KOPT-K1 (cell line): ENCODE results near the gene RAX.

Source experiments
- H3K27ac ChIP-seq: fragments of 200-600 bp; sonication (generic); 2 replicates; pipeline ENCODE4 v1.5.1; 2016; ENCODE audit warnings: antibody characterized with exemption, mild to moderate bottlenecking, low read depth, low read length; ENCODE audit not compliant: poor library complexity, severe bottlenecking
- H3K36me3 ChIP-seq: fragments of 200-600 bp; sonication (generic); 2 replicates; pipeline ENCODE4 v1.5.1; 2017; ENCODE audit warnings: antibody characterized with exemption, mild to moderate bottlenecking, low read length, moderate library complexity; ENCODE audit not compliant: insufficient read depth
- H3K9me3 ChIP-seq: fragments of 200-600 bp; sonication (generic); 2 replicates; pipeline ENCODE4 v1.5.1; 2017; ENCODE audit warnings: antibody characterized with exemption, low read length, mild to moderate bottlenecking; ENCODE audit not compliant: insufficient read depth, poor library complexity, severe bottlenecking

Gene RAX

GRCh38 chr18:59279722-59280121, 6.5 kb upstream of the RAX start:
- Histone ChIP-seq H3K27ac (no peak overlapping the region), H3K9me3 (peaks cover under 1% of the 10 kb centered on the region), H3K36me3 (no peaks in the 10 kb centered on the region)

GRCh38 chr18:59279193-59279592, 5.9 kb upstream of the RAX start:
- peaks cover 6% of the 10 kb centered on the region for H3K9me3 ChIP-seq
- no peaks in the 10 kb centered on the region for H3K36me3 ChIP-seq
- no peak overlapping the region for H3K27ac ChIP-seq

GRCh38 chr18:59278793-59279192, 5.5 kb upstream of the RAX start:
- no peaks in the 10 kb centered on the region for H3K36me3 ChIP-seq
- H3K27ac ChIP-seq: no peak overlapping the region
- peaks cover 8% of the 10 kb centered on the region for H3K9me3 ChIP-seq

GRCh38 chr18:59276047-59276446, 2.8 kb upstream of the RAX start:
- H3K36me3 ChIP-seq: no peaks in the 10 kb centered on the region
- no peak overlapping the region for H3K27ac ChIP-seq
- peaks cover 26% of the 10 kb centered on the region for H3K9me3 ChIP-seq

GRCh38 chr18:59275406-59275949, 2.2 kb upstream of the RAX start:
- Histone ChIP-seq H3K36me3 (no peaks in the 10 kb centered on the region), H3K9me3 (peaks cover 26% of the 10 kb centered on the region), H3K27ac (no peak overlapping the region)

- Histone ChIP-seq H3K27ac (no peak overlapping the region), H3K36me3 (no peaks in the 10 kb centered on the region), H3K9me3 (peaks cover 26% of the 10 kb centered on the region)
Measured at GRCh38 chr18:59274533-59274928, 1.3 kb upstream of the RAX start.

GRCh38 chr18:59273759-59274532, 692 bp upstream of the RAX start:
- no peak overlapping the region for H3K27ac ChIP-seq
- no peaks in the 10 kb centered on the region for H3K36me3 ChIP-seq
- peaks cover 26% of the 10 kb centered on the region for H3K9me3 ChIP-seq

GRCh38 chr18:59272221-59272888, 899 bp downstream of the RAX start:
- Histone ChIP-seq H3K9me3 (peaks cover 26% of the 10 kb centered on the region), H3K27ac (no peak overlapping the region), H3K36me3 (no peaks in the 10 kb centered on the region)

GRCh38 chr18:59271606-59272220, 1.5 kb downstream of the RAX start:
- no peak overlapping the region for H3K27ac ChIP-seq

GRCh38 chr18:59270689-59271257, 2.5 kb downstream of the RAX start:
- Histone ChIP-seq H3K36me3 (no peaks in the 10 kb centered on the region), H3K9me3 (peaks cover 26% of the 10 kb centered on the region), H3K27ac (no peak overlapping the region)

More at GRCh38 chr18:59271606-59272220, 1.5 kb downstream of the RAX start:
- Histone ChIP-seq H3K9me3 (peaks cover 26% of the 10 kb centered on the region), H3K36me3 (no peaks in the 10 kb centered on the region)

- Histone ChIP-seq H3K9me3 (peaks cover 25% of the 10 kb centered on the region), H3K27ac (no peak overlapping the region), H3K36me3 (no peaks in the 10 kb centered on the region)
Measured at GRCh38 chr18:59269563-59270119, 3.6 kb downstream of the RAX start.

- Histone ChIP-seq H3K36me3 (no peaks in the 10 kb centered on the region), H3K9me3 (peaks cover 19% of the 10 kb centered on the region), H3K27ac (no peak overlapping the region)
Measured at GRCh38 chr18:59268721-59269562, 4.3 kb downstream of the RAX start.

- H3K9me3 ChIP-seq: peaks cover 12% of the 10 kb centered on the region
- no peaks in the 10 kb centered on the region for H3K36me3 ChIP-seq
- H3K27ac ChIP-seq: no peak overlapping the region
Measured at GRCh38 chr18:59268127-59268720, 5.0 kb downstream of the RAX start.
